ENCODE measurements around the gene ZNF622.

DNA sequence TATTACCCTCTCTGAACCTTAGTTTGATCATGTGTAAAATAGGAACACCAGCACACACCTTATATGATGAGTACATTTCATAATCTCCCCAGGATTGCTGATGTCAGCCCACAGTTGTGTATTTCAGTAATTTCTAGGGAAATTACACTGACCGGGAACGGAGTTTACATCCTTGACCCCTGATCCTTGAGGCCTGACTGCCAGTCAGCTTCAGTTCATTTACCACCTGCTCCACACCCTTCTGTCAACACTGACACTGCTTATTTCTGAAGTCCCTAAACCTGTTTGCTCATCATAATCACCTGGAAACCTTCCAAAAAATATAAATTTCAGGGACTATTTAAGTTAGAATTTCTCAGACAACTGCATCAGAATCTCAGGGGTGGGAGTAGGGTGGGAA lies 55.3 kb downstream of the ZNF622 start:
- TF ChIP-seq, protein P1, sequence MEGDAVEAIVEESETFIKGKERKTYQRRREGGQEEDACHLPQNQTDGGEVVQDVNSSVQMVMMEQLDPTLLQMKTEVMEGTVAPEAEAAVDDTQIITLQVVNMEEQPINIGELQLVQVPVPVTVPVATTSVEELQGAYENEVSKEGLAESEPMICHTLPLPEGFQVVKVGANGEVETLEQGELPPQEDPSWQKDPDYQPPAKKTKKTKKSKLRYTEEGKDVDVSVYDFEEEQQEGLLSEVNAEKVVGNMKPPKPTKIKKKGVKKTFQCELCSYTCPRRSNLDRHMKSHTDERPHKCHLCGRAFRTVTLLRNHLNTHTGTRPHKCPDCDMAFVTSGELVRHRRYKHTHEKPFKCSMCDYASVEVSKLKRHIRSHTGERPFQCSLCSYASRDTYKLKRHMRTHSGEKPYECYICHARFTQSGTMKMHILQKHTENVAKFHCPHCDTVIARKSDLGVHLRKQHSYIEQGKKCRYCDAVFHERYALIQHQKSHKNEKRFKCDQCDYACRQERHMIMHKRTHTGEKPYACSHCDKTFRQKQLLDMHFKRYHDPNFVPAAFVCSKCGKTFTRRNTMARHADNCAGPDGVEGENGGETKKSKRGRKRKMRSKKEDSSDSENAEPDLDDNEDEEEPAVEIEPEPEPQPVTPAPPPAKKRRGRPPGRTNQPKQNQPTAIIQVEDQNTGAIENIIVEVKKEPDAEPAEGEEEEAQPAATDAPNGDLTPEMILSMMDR (IDR thresholded peaks at IDR 0.05; ENCODE audit: extremely low read depth in 1 of 2, insufficient read depth in 1 of 2, low read depth in 1 of 2, low read length in 2 of 2): no peak
- no peak for TF ChIP-seq POLR2A (IDR thresholded peaks at IDR 0.05; ENCODE audit: low read depth, low read length)
- TF ChIP-seq, protein P2, sequence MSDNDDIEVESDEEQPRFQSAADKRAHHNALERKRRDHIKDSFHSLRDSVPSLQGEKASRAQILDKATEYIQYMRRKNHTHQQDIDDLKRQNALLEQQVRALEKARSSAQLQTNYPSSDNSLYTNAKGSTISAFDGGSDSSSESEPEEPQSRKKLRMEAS (IDR thresholded peaks at IDR 0.05; ENCODE audit: insufficient read depth, insufficient read length): no peak
- no peak for TF ChIP-seq POLR2AphosphoS5 (IDR thresholded peaks at IDR 0.05; ENCODE audit: insufficient read depth, low read depth, low read length)
- TF ChIP-seq EZH2 (IDR thresholded peaks at IDR 0.05; ENCODE audit: borderline replicate concordance, low read depth, low read length, severe bottlenecking): no peak
